ENCODE results near the gene IRX4. TPM values are rescaled to one million over a fixed set of nuclear protein-coding genes. Genes with fewer than 3 reads are reported as not detected.

The IRX4 gene
- total and polyA plus RNA-seq, 9 of the 15 experiments (the other 6 are each of a cell fraction or from before 2014, with no cell fraction given): not detected

GRCh38 chr5:1852324-1852947 is 30.3 kb downstream of the IRX4 start (continued):
- TF ChIP-seq PBX2 (CRISPR knock-in tag; IDR thresholded peaks at IDR 0.05; ENCODE audit: low read depth): no peak
- TF ChIP-seq PBX2 (tag; conservative IDR thresholded peaks at IDR 0.05; ENCODE audit: low read depth): no peak
- no peak for TF ChIP-seq SMARCA4 (IDR thresholded peaks at IDR 0.05)
- TF ChIP-seq CEBPB (tag; IDR thresholded peaks at IDR 0.05): no peak
- TF ChIP-seq SFPQ (IDR thresholded peaks at IDR 0.05; ENCODE audit: low read depth, low read length): no peak
- no peak for TF ChIP-seq ZFP30 (CRISPR knock-in tag; IDR thresholded peaks at IDR 0.05; ENCODE audit: borderline replicate concordance)

Measured in K562 (cell line).